Measurements from ENCODE around the gene PTPDC1. TPM values are rescaled to one million over a fixed set of nuclear protein-coding genes. Genes with fewer than 3 reads are reported as not detected.
A peak's percentile ranks its signal among the peaks of the same experiment; 100 is the strongest.

Gene PTPDC1
- total and polyA plus RNA-seq, 2 of the 4 experiments (the other 2 are of a cell fraction), result 3.9 to 6.1 TPM

DNA sequence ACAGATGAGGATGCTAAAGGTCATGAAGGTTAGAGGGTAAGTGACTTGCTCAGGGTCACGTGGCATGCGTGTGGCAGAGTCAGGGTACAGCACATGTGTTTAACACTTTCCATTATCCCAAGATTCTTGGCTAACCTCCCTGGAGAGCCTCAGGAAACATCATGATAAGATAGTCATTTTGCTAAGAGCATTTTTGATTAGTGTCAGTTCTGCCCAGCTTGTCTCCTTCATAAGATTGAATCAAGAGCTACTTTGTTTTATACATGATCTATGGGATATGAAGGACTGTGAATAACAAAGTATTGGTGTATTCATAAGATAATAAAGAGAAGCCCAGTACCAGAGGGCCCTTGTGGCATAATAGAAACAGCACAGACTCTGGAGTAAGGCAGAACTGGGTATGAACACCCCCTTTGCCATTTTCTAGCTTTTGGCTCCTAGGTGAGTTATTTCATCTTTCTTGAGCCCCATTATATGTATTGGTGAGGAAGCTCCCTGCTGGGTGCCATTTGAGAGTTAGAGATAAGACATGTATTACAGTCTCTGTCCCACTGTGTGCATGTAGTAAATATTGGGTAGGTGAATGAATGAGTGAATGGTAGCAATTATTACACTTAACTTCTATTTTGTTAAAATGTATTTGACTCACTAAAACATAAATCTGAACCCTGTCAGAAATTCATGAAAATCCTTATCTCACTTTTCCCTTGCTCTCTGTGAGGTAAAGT lies 16.1 kb downstream of the PTPDC1 start:
- Histone ChIP-seq H3K14ac (replicated peaks; ENCODE audit: low read depth, low read length) (no peak overlapping the region), H3K9ac (ENCODE audit: low read depth, low read length) (no peak overlapping the region), H4K5ac (ENCODE audit: low read depth, low read length) (no peak overlapping the region), H3K18ac (ENCODE audit: low read depth, low read length) (no peak overlapping the region), H3K27ac (ENCODE audit: insufficient read depth, low read length) (no peak overlapping the region), H4K20me1 (ENCODE audit: insufficient read depth, low read length) (peaks cover 3% of the 10 kb centered on the region; the same call in 1 of the 2 replicates), H3K56ac (ENCODE audit: extremely low read depth, insufficient read depth, low read length) (no peak overlapping the region), H3K4ac (ENCODE audit: low read depth, low read length) (no peak overlapping the region), H3K27me3 (ENCODE audit: control insufficient read depth, insufficient read depth, low read length) (no peaks in the 10 kb centered on the region), H2BK5ac (ENCODE audit: low read depth, low read length, poor library complexity, severe bottlenecking) (no peak overlapping the region), H2BK15ac (ENCODE audit: low read depth, low read length) (no peak overlapping the region), H3K23ac (ENCODE audit: low read depth, low read length) (no peak overlapping the region), H3K9me1 (ENCODE audit: insufficient read depth, low read length) (peaks cover 17% of the 10 kb centered on the region), H3K36me3 (ENCODE audit: control insufficient read depth, insufficient read depth, low read length) (no peaks in the 10 kb centered on the region), H2BK20ac (ENCODE audit: low read depth, low read length) (no peak overlapping the region), H3K9me3 (ENCODE audit: control insufficient read depth, insufficient read depth, low read length) (no peaks in the 10 kb centered on the region), H3K4me1 (ENCODE audit: control insufficient read depth, insufficient read depth, low read length) (peaks cover 4% of the 10 kb centered on the region; the same call in 1 of the 2 replicates), H3K4me2 (ENCODE audit: low read depth, low read length) (no peak overlapping the region), H2AK9ac (replicated peaks; ENCODE audit: low read depth, low read length, poor library complexity) (no peak overlapping the region), H2AFZ (replicated peaks; ENCODE audit: low read length, poor library complexity) (no peak overlapping the region), H2BK120ac (ENCODE audit: low read depth, low read length) (no peak overlapping the region), H4K91ac (ENCODE audit: insufficient read depth, low read depth, low read length) (no peak overlapping the region), H3K79me1 (ENCODE audit: low read depth in 1 of 2, low read length in 2 of 2) (peaks cover 0 to 6% of the 10 kb centered on the region in 2 experiments; a peak in 2 of 4 replicates), H2AK5ac (ENCODE audit: low read depth, low read length) (peak overlapping the region; percentile 51; the same call in 1 of the 2 replicates), H3K4me3 (ENCODE audit: insufficient read depth, low read depth, low read length) (no peak overlapping the region), H4K8ac (ENCODE audit: low read depth in 2 of 2, low read length in 2 of 2) (no peak overlapping the region)
- in situ Hi-C loops (cut with MboI; ENCODE audit: low sequenced_read_pairs) (no loop called here), dilution Hi-C loops (cut with HindIII; ENCODE audit: low sequenced_read_pairs, unreplicated experiment) (no loop called here), intact Hi-C loops (cut with micrococcal nuclease) (no loop called here)
- WGBS, 2 experiments (ENCODE audit: extremely low coverage in 2 of 2, insufficient read length in 1 of 2), result no CpG with 5 or more reads among the region's 2 CpGs
- POLR2A ChIA-PET (ENCODE audit: unreplicated experiment), result no interaction called here
- ATAC-seq (ENCODE audit: low read depth) (no peak), DNase-seq (no peak)
- CTCF ChIA-PET, result no interaction called here
- no TSS peak for BruUV-seq (replicated peaks)
- TF ChIP-seq RFX5 (IDR thresholded peaks at IDR 0.05; ENCODE audit: low read depth, low read length), result no peak
- TF ChIP-seq MAZ (IDR thresholded peaks at IDR 0.05; ENCODE audit: borderline replicate concordance, low read depth, low read length), result no peak
- no peak for TF ChIP-seq BHLHE40 (IDR thresholded peaks at IDR 0.05; ENCODE audit: low read depth, low read length)
- TF ChIP-seq POLR2A (IDR thresholded peaks at IDR 0.05; ENCODE audit: low read depth, low read length), result no peak
- no peak for TF ChIP-seq CHD1 (IDR thresholded peaks at IDR 0.05; ENCODE audit: low read depth, low read length)
- TF ChIP-seq MAFK (IDR thresholded peaks at IDR 0.05; ENCODE audit: low read depth, low read length), result no peak
- TF ChIP-seq RAD21 (IDR thresholded peaks at IDR 0.05; ENCODE audit: low read length), result no peak
- TF ChIP-seq, protein P1, sequence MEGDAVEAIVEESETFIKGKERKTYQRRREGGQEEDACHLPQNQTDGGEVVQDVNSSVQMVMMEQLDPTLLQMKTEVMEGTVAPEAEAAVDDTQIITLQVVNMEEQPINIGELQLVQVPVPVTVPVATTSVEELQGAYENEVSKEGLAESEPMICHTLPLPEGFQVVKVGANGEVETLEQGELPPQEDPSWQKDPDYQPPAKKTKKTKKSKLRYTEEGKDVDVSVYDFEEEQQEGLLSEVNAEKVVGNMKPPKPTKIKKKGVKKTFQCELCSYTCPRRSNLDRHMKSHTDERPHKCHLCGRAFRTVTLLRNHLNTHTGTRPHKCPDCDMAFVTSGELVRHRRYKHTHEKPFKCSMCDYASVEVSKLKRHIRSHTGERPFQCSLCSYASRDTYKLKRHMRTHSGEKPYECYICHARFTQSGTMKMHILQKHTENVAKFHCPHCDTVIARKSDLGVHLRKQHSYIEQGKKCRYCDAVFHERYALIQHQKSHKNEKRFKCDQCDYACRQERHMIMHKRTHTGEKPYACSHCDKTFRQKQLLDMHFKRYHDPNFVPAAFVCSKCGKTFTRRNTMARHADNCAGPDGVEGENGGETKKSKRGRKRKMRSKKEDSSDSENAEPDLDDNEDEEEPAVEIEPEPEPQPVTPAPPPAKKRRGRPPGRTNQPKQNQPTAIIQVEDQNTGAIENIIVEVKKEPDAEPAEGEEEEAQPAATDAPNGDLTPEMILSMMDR (conservative IDR thresholded peaks at IDR 0.05; ENCODE audit: low read depth, low read length), result no peak
- TF ChIP-seq SMC3 (IDR thresholded peaks at IDR 0.05; ENCODE audit: low read depth, low read length), result no peak
- TF ChIP-seq MXI1 (IDR thresholded peaks at IDR 0.05; ENCODE audit: borderline replicate concordance, low read depth, low read length), result no peak
- TF ChIP-seq RCOR1 (IDR thresholded peaks at IDR 0.05; ENCODE audit: insufficient replicate concordance, low read length), result no peak
- TF ChIP-seq, protein P2, sequence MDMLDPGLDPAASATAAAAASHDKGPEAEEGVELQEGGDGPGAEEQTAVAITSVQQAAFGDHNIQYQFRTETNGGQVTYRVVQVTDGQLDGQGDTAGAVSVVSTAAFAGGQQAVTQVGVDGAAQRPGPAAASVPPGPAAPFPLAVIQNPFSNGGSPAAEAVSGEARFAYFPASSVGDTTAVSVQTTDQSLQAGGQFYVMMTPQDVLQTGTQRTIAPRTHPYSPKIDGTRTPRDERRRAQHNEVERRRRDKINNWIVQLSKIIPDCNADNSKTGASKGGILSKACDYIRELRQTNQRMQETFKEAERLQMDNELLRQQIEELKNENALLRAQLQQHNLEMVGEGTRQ (IDR thresholded peaks at IDR 0.05; ENCODE audit: low read depth, low read length), result no peak
- TF ChIP-seq, protein P3, sequence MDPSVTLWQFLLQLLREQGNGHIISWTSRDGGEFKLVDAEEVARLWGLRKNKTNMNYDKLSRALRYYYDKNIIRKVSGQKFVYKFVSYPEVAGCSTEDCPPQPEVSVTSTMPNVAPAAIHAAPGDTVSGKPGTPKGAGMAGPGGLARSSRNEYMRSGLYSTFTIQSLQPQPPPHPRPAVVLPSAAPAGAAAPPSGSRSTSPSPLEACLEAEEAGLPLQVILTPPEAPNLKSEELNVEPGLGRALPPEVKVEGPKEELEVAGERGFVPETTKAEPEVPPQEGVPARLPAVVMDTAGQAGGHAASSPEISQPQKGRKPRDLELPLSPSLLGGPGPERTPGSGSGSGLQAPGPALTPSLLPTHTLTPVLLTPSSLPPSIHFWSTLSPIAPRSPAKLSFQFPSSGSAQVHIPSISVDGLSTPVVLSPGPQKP (IDR thresholded peaks at IDR 0.05; ENCODE audit: borderline replicate concordance, low read depth, low read length), result no peak
- no peak for TF ChIP-seq FOS (IDR thresholded peaks at IDR 0.05; ENCODE audit: low read depth, low read length)
- no peak for TF ChIP-seq NFE2L2 (IDR thresholded peaks at IDR 0.05; ENCODE audit: low read depth, low read length)
- TF ChIP-seq CEBPB (IDR thresholded peaks at IDR 0.05; ENCODE audit: low read depth, low read length), result no peak
